Neuronal stem cell (in vitro differentiated cells): ENCODE data around the gene KIF13A.

Experiments used
- DNase-seq: peaks from one replicate; pipeline ENCODE4 v3.0.0-alpha.2; 2013; ENCODE audit warnings: low spot score
- H2AFZ ChIP-seq: one replicate; pipeline ENCODE4 v1.6.1; 2013; ENCODE audit warnings: mild to moderate bottlenecking, low read length, inconsistent platforms
- H2AK5ac ChIP-seq: 2 replicates; pipeline ENCODE4 v1.6.1; 2013; ENCODE audit warnings: low read depth, mild to moderate bottlenecking, inconsistent platforms, low read length, moderate library complexity, mixed read lengths
- H2BK120ac ChIP-seq: 2 replicates; pipeline ENCODE4 v1.6.1; 2013; ENCODE audit warnings: low read depth, mild to moderate bottlenecking, inconsistent platforms, low read length, moderate library complexity, mixed read lengths
- H2BK12ac ChIP-seq: one replicate; pipeline ENCODE4 v1.6.1; 2013; ENCODE audit warnings: low read length, inconsistent platforms
- H2BK15ac ChIP-seq: 2 replicates; pipeline ENCODE4 v1.6.1; 2013; ENCODE audit warnings: mild to moderate bottlenecking, low read length, inconsistent platforms, mixed read lengths
- H2BK5ac ChIP-seq: one replicate; pipeline ENCODE4 v1.6.1; 2013; ENCODE audit warnings: inconsistent platforms, mild to moderate bottlenecking, low read length, moderate library complexity
- H3K14ac ChIP-seq: one replicate; pipeline ENCODE4 v1.6.1; 2013; ENCODE audit warnings: low read length, inconsistent platforms
- H3K18ac ChIP-seq: 2 replicates; pipeline ENCODE4 v1.6.1; 2013; ENCODE audit warnings: low read length, inconsistent platforms
- H3K23ac ChIP-seq: 2 replicates; pipeline ENCODE4 v1.6.1; 2013; ENCODE audit warnings: low read depth, mild to moderate bottlenecking, mixed read lengths, low read length, inconsistent platforms; ENCODE audit not compliant: poor library complexity
- H3K27ac ChIP-seq: replicated peaks from 3 replicates; pipeline ENCODE4 v1.5.1; 2013; ENCODE audit warnings: low read length, inconsistent platforms
- H3K27me3 ChIP-seq, 3 experiments: 2 replicates each; pipeline ENCODE4 v1.6.1; 2013; ENCODE audit warnings: low read length in 3 of 3, mild to moderate bottlenecking in 2 of 3, inconsistent platforms in 1 of 3, low read depth in 1 of 3, mixed read lengths in 1 of 3, moderate library complexity in 1 of 3; ENCODE audit not compliant: control insufficient read depth in 3 of 3, insufficient read depth in 3 of 3
- H3K36me3 ChIP-seq, 2 donors: replicated peaks in 1 of 2; 2 replicates each; pipeline ENCODE4 v1.6.1; 2013; ENCODE audit warnings: low read length in 2 of 2; ENCODE audit not compliant: control insufficient read depth in 2 of 2, insufficient read depth in 2 of 2
- H3K4ac ChIP-seq: 2 replicates; pipeline ENCODE4 v1.6.1; 2013; ENCODE audit warnings: inconsistent platforms, mild to moderate bottlenecking, low read length, moderate library complexity
- H3K4me1 ChIP-seq, 2 donors: 1 replicate in 1 of 2; 2 replicates in 1 of 2; pipeline ENCODE4 v1.6.1; 2013; ENCODE audit warnings: low read length in 2 of 2, low read depth in 1 of 2; ENCODE audit not compliant: control insufficient read depth in 2 of 2, insufficient read depth in 1 of 2
- H3K4me2 ChIP-seq: one replicate; pipeline ENCODE4 v1.6.1; 2013; ENCODE audit warnings: mild to moderate bottlenecking, low read length, inconsistent platforms; ENCODE audit not compliant: insufficient read depth, poor library complexity, severe bottlenecking
- H3K4me3 ChIP-seq, 2 donors: 2 replicates each; pipeline ENCODE4 v1.5.1; 2013; ENCODE audit warnings: low read length in 2 of 2, mild to moderate bottlenecking in 2 of 2, inconsistent platforms in 1 of 2, moderate library complexity in 1 of 2
- H3K79me1 ChIP-seq: one replicate; pipeline ENCODE4 v1.6.1; 2013; ENCODE audit warnings: low read depth, mild to moderate bottlenecking, inconsistent platforms, low read length, moderate library complexity
- H3K9ac ChIP-seq: one replicate; pipeline ENCODE4 v1.6.1; 2013; ENCODE audit warnings: mild to moderate bottlenecking, low read depth, low read length, inconsistent platforms; ENCODE audit not compliant: poor library complexity
- H3K9me3 ChIP-seq, 2 donors: replicated peaks in 1 of 2; 2 replicates each; pipeline versions ENCODE3 to v1.6.1; 2013; ENCODE audit warnings: low read length in 2 of 2, mild to moderate bottlenecking in 2 of 2, inconsistent platforms in 1 of 2, low read depth in 1 of 2, mixed read lengths in 1 of 2, moderate library complexity in 1 of 2; ENCODE audit not compliant: control insufficient read depth in 2 of 2, insufficient read depth in 1 of 2
- H4K8ac ChIP-seq: one replicate; pipeline ENCODE4 v1.6.1; 2013; ENCODE audit warnings: low read depth, mild to moderate bottlenecking, inconsistent platforms, low read length, moderate library complexity
- H4K91ac ChIP-seq: one replicate; pipeline ENCODE4 v1.6.1; 2013; ENCODE audit warnings: low read length, low read depth, mild to moderate bottlenecking, inconsistent platforms; ENCODE audit not compliant: poor library complexity
- WGBS, 2 donors: extraction: QIAGEN DNeasy Blood & Tissue Kit; methylation state at CpG; one replicate each; pipeline ENCODE4 v1.1.7; 2013; ENCODE audit warnings: missing lambda C conversion rate in 2 of 2, mixed read lengths in 1 of 2; ENCODE audit not compliant: insufficient read length in 2 of 2, insufficient replicate concordance in 1 of 2; ENCODE audit errors: extremely low coverage in 2 of 2; 5-methylcytosine and 5-hydroxymethylcytosine counted together

Gene KIF13A

GRCh38 chr6:17828149-17828548, 159.3 kb downstream of the KIF13A start:
- H3K4me1 ChIP-seq = no peaks in the 10 kb centered on the region
- no peak overlapping the region for H2BK5ac ChIP-seq
- DNase-seq = no peak
- no peak overlapping the region for H2BK12ac ChIP-seq
- no peak overlapping the region for H2AFZ ChIP-seq
- no peak overlapping the region for H3K4ac ChIP-seq
- no peak overlapping the region for H3K4me2 ChIP-seq
- H2BK15ac ChIP-seq = no peak overlapping the region
- H3K4me3 ChIP-seq = no peak overlapping the region
- no peak overlapping the region for H4K8ac ChIP-seq
- no peak overlapping the region for H2AK5ac ChIP-seq
- no peaks in the 10 kb centered on the region for H3K79me1 ChIP-seq
- H3K36me3 ChIP-seq = peaks cover 0 to 78% of the 10 kb centered on the region in 2 donors
- no peak overlapping the region for H4K91ac ChIP-seq
- no peak overlapping the region for H3K18ac ChIP-seq
- no peaks in the 10 kb centered on the region for H3K9me3 ChIP-seq
- H3K27me3 ChIP-seq = no peaks in the 10 kb centered on the region
- H3K27ac ChIP-seq = no peak overlapping the region
- 100% methylated on average over 1 of the region's 5 CpGs; no CpG with 5 or more reads in 1 of the 2 donors for WGBS, 2 donors
- no peak overlapping the region for H3K14ac ChIP-seq
- no peak overlapping the region for H3K23ac ChIP-seq
- H3K9ac ChIP-seq = no peak overlapping the region
- no peak overlapping the region for H2BK120ac ChIP-seq

GRCh38 chr6:17826301-17826700, 161.1 kb downstream of the KIF13A start:
- Histone ChIP-seq H3K14ac (no peak overlapping the region), H3K4me3 (no peak overlapping the region), H2BK5ac (no peak overlapping the region), H3K9ac (no peak overlapping the region), H3K9me3 (no peaks in the 10 kb centered on the region), H3K27ac (no peak overlapping the region), H3K27me3 (no peaks in the 10 kb centered on the region), H2BK12ac (no peak overlapping the region), H2BK120ac (no peak overlapping the region), H2BK15ac (no peak overlapping the region), H3K4me1 (no peaks in the 10 kb centered on the region), H3K36me3 (peaks cover 0 to 72% of the 10 kb centered on the region in 2 donors), H2AK5ac (no peak overlapping the region), H4K91ac (no peak overlapping the region), H2AFZ (no peak overlapping the region), H3K79me1 (no peaks in the 10 kb centered on the region), H3K18ac (no peak overlapping the region), H3K4me2 (no peak overlapping the region), H3K4ac (no peak overlapping the region), H3K23ac (no peak overlapping the region), H4K8ac (no peak overlapping the region)
- no peak for DNase-seq

- H3K9ac ChIP-seq = no peak overlapping the region
- H3K27me3 ChIP-seq = no peaks in the 10 kb centered on the region
- no peak overlapping the region for H4K91ac ChIP-seq
- no peak overlapping the region for H2BK15ac ChIP-seq
- peaks cover 0 to 27% of the 10 kb centered on the region in 2 donors for H3K36me3 ChIP-seq
- no peak overlapping the region for H3K23ac ChIP-seq
- no peaks in the 10 kb centered on the region for H3K4me1 ChIP-seq
- no peak overlapping the region for H3K4me3 ChIP-seq
- H4K8ac ChIP-seq = no peak overlapping the region
- no peak overlapping the region for H3K14ac ChIP-seq
- no peaks in the 10 kb centered on the region for H3K9me3 ChIP-seq
- WGBS, 2 donors = no CpG with 5 or more reads among the region's 7 CpGs
- H3K18ac ChIP-seq = no peak overlapping the region
- no peak overlapping the region for H2BK5ac ChIP-seq
- H2BK12ac ChIP-seq = no peak overlapping the region
- H2BK120ac ChIP-seq = no peak overlapping the region
- H3K27ac ChIP-seq = no peak overlapping the region
- no peak overlapping the region for H3K4me2 ChIP-seq
- H3K4ac ChIP-seq = no peak overlapping the region
- no peak overlapping the region for H2AK5ac ChIP-seq
- no peaks in the 10 kb centered on the region for H3K79me1 ChIP-seq
- DNase-seq = no peak
- no peak overlapping the region for H2AFZ ChIP-seq
Measured at GRCh38 chr6:17820055-17820454, 167.4 kb downstream of the KIF13A start.

- no peak overlapping the region for H2BK12ac ChIP-seq
- H3K27me3 ChIP-seq = no peaks in the 10 kb centered on the region
- H2AFZ ChIP-seq = no peak overlapping the region
- H2BK120ac ChIP-seq = no peak overlapping the region
- H3K4me3 ChIP-seq = no peak overlapping the region
- H3K79me1 ChIP-seq = no peaks in the 10 kb centered on the region
- H3K9ac ChIP-seq = no peak overlapping the region
- H4K8ac ChIP-seq = no peak overlapping the region
- no peaks in the 10 kb centered on the region for H3K4me1 ChIP-seq
- H3K14ac ChIP-seq = no peak overlapping the region
- H3K36me3 ChIP-seq = peaks cover 0 to 32% of the 10 kb centered on the region in 2 donors
- H3K9me3 ChIP-seq = no peaks in the 10 kb centered on the region
- H4K91ac ChIP-seq = no peak overlapping the region
- no peak overlapping the region for H3K18ac ChIP-seq
- no peak overlapping the region for H2BK15ac ChIP-seq
- no peak overlapping the region for H2BK5ac ChIP-seq
- H3K23ac ChIP-seq = no peak overlapping the region
- no peak overlapping the region for H3K4me2 ChIP-seq
- no peak for DNase-seq
- H2AK5ac ChIP-seq = no peak overlapping the region
- no peak overlapping the region for H3K27ac ChIP-seq
- WGBS, 2 donors = no CpG with 5 or more reads among the region's 1 CpG
- H3K4ac ChIP-seq = no peak overlapping the region
Measured at GRCh38 chr6:17817763-17818162, 169.7 kb downstream of the KIF13A start.
